ENCODE measurements around the gene ACTN1.

ACTN1 gene

DNA sequence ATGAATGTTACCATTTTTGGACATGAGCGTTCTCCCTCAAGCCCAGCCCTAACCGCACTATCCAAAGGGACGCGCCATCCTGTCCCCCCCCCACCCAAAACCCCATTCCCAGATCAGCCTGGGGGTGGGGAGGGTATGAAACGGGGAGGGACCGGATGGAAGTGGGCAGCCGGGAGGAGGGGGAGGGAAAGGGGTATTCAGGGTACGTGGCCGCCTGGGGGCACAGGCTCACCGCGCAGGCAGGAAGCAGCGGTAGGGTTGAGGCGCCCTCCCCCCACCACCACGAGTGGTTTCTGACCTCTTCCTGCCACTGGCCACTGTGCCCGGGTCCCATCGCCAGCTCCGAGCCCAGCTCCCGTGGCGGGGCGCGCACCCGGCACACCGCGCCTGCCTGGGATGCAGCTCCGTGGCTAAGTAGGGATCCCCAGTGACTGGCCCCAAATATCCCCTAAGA, 1.4 kb downstream of the ACTN1 start (continued):
- no peak for TF ChIP-seq MZF1 (tag by site-specific recombination; IDR thresholded peaks at IDR 0.05; ENCODE audit: borderline replicate concordance)
- TF ChIP-seq, protein P1, sequence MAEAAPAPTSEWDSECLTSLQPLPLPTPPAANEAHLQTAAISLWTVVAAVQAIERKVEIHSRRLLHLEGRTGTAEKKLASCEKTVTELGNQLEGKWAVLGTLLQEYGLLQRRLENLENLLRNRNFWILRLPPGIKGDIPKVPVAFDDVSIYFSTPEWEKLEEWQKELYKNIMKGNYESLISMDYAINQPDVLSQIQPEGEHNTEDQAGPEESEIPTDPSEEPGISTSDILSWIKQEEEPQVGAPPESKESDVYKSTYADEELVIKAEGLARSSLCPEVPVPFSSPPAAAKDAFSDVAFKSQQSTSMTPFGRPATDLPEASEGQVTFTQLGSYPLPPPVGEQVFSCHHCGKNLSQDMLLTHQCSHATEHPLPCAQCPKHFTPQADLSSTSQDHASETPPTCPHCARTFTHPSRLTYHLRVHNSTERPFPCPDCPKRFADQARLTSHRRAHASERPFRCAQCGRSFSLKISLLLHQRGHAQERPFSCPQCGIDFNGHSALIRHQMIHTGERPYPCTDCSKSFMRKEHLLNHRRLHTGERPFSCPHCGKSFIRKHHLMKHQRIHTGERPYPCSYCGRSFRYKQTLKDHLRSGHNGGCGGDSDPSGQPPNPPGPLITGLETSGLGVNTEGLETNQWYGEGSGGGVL (tag by site-specific recombination; IDR thresholded peaks at IDR 0.05) = peak; percentile 95
- TF ChIP-seq OSR2 (tag by site-specific recombination; IDR thresholded peaks at IDR 0.05) = peak; percentile 21; the same call in 1 of the 2 replicates
- TF ChIP-seq, protein P2, sequence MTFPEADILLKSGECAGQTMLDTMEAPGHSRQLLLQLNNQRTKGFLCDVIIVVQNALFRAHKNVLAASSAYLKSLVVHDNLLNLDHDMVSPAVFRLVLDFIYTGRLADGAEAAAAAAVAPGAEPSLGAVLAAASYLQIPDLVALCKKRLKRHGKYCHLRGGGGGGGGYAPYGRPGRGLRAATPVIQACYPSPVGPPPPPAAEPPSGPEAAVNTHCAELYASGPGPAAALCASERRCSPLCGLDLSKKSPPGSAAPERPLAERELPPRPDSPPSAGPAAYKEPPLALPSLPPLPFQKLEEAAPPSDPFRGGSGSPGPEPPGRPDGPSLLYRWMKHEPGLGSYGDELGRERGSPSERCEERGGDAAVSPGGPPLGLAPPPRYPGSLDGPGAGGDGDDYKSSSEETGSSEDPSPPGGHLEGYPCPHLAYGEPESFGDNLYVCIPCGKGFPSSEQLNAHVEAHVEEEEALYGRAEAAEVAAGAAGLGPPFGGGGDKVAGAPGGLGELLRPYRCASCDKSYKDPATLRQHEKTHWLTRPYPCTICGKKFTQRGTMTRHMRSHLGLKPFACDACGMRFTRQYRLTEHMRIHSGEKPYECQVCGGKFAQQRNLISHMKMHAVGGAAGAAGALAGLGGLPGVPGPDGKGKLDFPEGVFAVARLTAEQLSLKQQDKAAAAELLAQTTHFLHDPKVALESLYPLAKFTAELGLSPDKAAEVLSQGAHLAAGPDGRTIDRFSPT (tag by site-specific recombination; IDR thresholded peaks at IDR 0.05) = peak; percentile 87
- TF ChIP-seq, protein P3, sequence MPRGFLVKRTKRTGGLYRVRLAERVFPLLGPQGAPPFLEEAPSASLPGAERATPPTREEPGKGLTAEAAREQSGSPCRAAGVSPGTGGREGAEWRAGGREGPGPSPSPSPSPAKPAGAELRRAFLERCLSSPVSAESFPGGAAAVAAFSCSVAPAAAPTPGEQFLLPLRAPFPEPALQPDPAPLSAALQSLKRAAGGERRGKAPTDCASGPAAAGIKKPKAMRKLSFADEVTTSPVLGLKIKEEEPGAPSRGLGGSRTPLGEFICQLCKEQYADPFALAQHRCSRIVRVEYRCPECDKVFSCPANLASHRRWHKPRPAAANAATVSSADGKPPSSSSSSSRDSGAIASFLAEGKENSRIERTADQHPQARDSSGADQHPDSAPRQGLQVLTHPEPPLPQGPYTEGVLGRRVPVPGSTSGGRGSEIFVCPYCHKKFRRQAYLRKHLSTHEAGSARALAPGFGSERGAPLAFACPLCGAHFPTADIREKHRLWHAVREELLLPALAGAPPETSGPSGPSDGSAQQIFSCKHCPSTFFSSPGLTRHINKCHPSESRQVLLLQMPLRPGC (tag by site-specific recombination; IDR thresholded peaks at IDR 0.05) = no peak
- no peak for TF ChIP-seq ZNF777 (tag by site-specific recombination; IDR thresholded peaks at IDR 0.05; ENCODE audit: borderline replicate concordance)
- peak; percentile 15 for TF ChIP-seq ZXDB (tag by site-specific recombination; IDR thresholded peaks at IDR 0.05)
- TF ChIP-seq, protein P4, sequence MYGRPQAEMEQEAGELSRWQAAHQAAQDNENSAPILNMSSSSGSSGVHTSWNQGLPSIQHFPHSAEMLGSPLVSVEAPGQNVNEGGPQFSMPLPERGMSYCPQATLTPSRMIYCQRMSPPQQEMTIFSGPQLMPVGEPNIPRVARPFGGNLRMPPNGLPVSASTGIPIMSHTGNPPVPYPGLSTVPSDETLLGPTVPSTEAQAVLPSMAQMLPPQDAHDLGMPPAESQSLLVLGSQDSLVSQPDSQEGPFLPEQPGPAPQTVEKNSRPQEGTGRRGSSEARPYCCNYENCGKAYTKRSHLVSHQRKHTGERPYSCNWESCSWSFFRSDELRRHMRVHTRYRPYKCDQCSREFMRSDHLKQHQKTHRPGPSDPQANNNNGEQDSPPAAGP (tag by site-specific recombination; IDR thresholded peaks at IDR 0.05) = peak; percentile 78; the same call in 1 of the 2 replicates
- peak; percentile 58 for TF ChIP-seq SP2 (tag by site-specific recombination; IDR thresholded peaks at IDR 0.05)
- TF ChIP-seq KLF16 (tag by site-specific recombination; IDR thresholded peaks at IDR 0.05) = peak; percentile 30; the same call in 1 of the 2 replicates

DNA sequence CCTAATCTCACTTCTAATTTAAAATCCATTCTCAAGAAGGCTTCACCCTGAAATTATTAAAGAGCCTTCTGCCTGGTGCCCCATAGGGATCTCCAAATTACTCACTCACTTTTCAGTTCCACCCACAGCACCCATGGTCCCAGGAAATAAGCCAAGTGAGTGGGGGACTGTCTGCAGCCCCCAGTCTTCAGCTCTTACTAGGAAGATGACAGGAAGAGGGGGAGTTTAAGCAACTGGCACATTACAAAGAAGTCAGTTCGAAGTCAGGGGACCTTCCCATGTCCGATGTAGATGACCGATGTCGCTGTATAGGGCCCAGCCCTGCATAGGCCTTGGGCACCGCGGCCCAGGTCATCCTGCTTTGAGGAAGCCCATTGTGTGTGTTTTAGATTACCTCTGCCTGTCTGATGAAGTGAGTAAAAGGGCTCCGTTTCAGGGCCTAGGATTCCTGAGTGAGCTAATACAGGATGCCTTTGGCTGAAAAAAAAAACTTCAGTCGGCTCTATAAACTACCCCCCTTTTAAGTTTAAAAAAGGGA, 1.9 kb downstream of the ACTN1 start:
- Histone ChIP-seq H3K4me1 (ENCODE audit: control insufficient read depth, insufficient read depth, low read length) (peaks cover 10% of the 10 kb centered on the region), H3K4me3 (ENCODE audit: low read depth, low read length) (peak overlapping the region; percentile 96)

More for the DNA sequence above, 1.9 kb downstream of the ACTN1 start:
- Histone ChIP-seq H3K27ac (ENCODE audit: extremely low read depth, low read depth, low read length) (peak overlapping the region; percentile 78), H3K36me3 (ENCODE audit: control insufficient read depth in 2 of 2, insufficient read depth in 1 of 2, low read length in 2 of 2) (peaks cover 4 to 30% of the 10 kb centered on the region in 2 experiments; a peak in 2 of 3 replicates), H3K9me3 (ENCODE audit: control insufficient read depth, insufficient read depth, low read depth, low read length) (no peaks in the 10 kb centered on the region)
- TF ChIP-seq ZNF660 (tag by site-specific recombination; IDR thresholded peaks at IDR 0.05) (no peak), ZFHX2 (tag by site-specific recombination; conservative IDR thresholded peaks at IDR 0.05) (0 out of 2 replicates have a peak, but pooled peaks have one; percentile 17)
- TF ChIP-seq, protein P5, sequence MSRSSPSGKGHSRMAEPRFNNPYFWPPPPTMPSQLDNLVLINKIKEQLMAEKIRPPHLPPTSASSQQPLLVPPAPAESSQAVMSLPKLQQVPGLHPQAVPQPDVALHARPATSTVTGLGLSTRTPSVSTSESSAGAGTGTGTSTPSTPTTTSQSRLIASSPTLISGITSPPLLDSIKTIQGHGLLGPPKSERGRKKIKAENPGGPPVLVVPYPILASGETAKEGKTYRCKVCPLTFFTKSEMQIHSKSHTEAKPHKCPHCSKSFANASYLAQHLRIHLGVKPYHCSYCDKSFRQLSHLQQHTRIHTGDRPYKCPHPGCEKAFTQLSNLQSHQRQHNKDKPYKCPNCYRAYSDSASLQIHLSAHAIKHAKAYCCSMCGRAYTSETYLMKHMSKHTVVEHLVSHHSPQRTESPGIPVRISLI (tag by site-specific recombination; IDR thresholded peaks at IDR 0.05) = 0 out of 2 replicates have a peak, but pooled peaks have one; percentile 40
- ChIA-PET POLR2A (interaction anchor here (0.6 to 2.6 kb wide), 10 partner anchors 8 to 103 kb away, joined by 3 to 11 read pairs (median 4); no protein-coding TSS in a partner anchor), CTCF (interaction anchor here (1.0 to 2.5 kb wide), 3 partner anchors 25 to 65 kb away, joined by 5 to 14 read pairs (median 5); no protein-coding TSS in a partner anchor)
